ENCODE measurements around the gene PLK2.
A peak's percentile ranks its signal among the peaks of the same experiment; 100 is the strongest.

The PLK2 gene

DNA sequence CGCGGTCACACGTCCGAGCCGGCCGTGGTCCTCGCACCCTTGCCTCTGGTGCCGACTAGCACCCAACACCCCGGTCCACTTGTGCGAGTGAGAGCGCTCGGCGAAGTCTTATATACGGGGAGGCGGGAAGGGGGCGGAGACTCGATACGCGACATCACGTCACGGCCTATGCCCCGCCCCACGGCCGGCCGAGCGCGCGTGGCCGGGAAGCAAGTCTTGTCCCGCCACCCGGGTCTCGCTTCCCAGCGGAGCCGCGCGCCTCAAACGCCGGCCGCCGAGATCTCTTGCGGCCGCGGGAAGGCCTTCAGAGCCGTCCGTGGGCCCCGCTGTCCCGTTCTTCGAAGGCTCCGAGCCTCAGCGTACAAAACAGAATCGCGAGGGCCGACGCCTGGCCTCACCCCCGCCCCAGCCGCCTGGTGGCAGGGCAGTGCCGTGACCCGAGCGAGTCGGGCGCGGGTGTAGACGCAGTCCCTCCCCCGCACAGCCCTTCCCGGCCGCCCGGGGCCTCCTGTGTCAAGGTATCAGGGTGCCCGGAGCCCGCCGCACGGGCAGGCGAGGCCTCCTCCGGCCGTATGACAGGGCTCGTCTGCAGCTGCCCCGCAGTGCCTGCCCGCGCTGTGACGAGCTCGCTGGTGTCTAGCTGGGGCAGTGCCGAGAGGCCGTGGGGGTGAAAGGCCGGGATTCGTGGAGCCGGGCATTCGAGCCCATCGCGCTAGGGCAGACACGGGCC lies at the start of gene PLK2:
TSS of gene PLK2 (minus strand) at position 85 of the 730 bp plus-strand sequence. CDS start 127 bp downstream, outside the sequence.
- TF ChIP-seq, protein P1, sequence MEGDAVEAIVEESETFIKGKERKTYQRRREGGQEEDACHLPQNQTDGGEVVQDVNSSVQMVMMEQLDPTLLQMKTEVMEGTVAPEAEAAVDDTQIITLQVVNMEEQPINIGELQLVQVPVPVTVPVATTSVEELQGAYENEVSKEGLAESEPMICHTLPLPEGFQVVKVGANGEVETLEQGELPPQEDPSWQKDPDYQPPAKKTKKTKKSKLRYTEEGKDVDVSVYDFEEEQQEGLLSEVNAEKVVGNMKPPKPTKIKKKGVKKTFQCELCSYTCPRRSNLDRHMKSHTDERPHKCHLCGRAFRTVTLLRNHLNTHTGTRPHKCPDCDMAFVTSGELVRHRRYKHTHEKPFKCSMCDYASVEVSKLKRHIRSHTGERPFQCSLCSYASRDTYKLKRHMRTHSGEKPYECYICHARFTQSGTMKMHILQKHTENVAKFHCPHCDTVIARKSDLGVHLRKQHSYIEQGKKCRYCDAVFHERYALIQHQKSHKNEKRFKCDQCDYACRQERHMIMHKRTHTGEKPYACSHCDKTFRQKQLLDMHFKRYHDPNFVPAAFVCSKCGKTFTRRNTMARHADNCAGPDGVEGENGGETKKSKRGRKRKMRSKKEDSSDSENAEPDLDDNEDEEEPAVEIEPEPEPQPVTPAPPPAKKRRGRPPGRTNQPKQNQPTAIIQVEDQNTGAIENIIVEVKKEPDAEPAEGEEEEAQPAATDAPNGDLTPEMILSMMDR (IDR thresholded peaks at IDR 0.05; ENCODE audit: borderline replicate concordance, control extremely low read depth, extremely low read depth, insufficient read depth, missing control alignments): peak; percentile 25
- in situ Hi-C loops (cut with MboI; ENCODE audit: low sequenced_read_pairs, unreplicated experiment): loop anchor here (10.0 to 25.0 kb wide), 3 partner anchors 675 to 1165 kb away; no protein-coding TSS in a partner anchor
- peak; percentile 85 for DNase-seq (ENCODE audit: low spot score)

DNA sequence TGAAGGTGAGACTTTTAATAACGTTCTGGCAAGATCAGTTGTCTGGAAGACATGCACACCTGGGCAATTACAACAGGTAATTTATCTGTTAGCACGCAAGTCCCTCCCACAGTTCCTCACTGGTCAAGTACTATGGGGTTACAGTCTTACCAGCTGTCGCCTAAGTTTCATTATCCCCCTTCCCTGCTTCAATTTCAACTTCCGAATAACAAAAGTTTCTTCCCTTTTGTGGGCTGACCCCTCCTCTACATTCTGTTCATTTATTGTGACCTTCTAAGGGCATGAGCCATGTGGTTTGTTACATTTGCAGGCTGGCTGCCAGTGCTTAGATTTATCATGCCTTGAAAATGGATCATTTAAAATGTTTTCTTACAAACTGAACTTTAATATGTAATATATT lies 47.8 kb upstream of the PLK2 start:
- TF ChIP-seq, protein P1 (IDR thresholded peaks at IDR 0.05; ENCODE audit: borderline replicate concordance, control extremely low read depth, extremely low read depth, insufficient read depth, missing control alignments): no peak
- no peak for DNase-seq (ENCODE audit: low spot score)
- in situ Hi-C loops (cut with MboI; ENCODE audit: low sequenced_read_pairs, unreplicated experiment): no loop called here

DNA sequence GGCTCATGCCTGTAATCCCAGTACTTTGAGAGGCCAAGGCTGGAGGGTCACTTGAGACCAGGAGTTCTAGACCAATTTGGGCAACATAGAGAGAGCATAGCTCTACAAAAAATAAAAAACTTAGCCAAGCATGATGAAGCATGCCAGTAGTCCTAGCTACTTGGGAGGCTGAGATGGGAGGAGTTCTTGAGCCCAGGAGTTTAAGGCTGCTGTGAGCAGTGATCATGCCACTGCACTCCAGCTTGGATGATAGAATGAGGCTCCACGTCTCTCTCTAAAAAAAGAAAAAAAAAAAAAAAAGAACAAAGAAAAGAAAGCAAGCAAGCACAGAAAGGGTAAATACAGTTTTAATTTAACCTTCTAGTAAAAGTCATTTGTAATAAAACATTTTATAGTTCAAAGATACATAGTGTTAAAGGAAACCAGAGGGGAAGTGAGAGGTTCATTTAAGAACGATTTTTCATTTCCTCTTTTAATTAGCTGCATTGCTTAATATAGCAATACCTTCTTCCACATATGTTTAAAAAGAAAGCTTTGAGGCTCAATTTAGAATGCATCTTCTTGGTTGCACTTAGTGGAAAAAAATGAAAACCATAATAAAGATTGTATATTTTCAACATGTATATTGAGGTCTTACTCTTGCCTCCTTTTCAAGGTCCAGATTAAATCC lies 46.2 kb upstream of the PLK2 start:
- TF ChIP-seq, protein P1 (IDR thresholded peaks at IDR 0.05; ENCODE audit: borderline replicate concordance, control extremely low read depth, extremely low read depth, insufficient read depth, missing control alignments): no peak
- no peak for DNase-seq (ENCODE audit: low spot score)
- in situ Hi-C loops (cut with MboI; ENCODE audit: low sequenced_read_pairs, unreplicated experiment): no loop called here

DNA sequence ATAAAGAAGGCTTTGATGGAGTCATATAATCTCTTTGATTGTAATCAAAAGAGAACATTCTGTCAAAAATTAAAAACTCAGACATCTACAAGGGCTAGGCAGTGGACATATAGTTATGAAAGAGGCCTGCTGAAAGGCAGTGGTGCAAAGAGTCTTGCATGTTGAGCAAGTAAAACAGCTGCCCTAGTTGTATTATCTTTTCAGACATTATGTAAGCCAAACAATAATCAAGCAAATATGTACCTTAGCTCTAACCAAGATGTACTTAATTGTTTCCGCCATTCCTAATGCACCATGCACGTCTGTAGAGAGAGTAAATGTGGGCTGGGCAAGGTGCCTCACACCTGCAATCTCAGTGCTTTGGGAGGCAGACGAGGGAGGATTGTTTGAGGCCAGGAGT lies 45.6 kb upstream of the PLK2 start:
- TF ChIP-seq, protein P1 (IDR thresholded peaks at IDR 0.05; ENCODE audit: borderline replicate concordance, control extremely low read depth, extremely low read depth, insufficient read depth, missing control alignments): no peak
- in situ Hi-C loops (cut with MboI; ENCODE audit: low sequenced_read_pairs, unreplicated experiment): no loop called here
- no peak for DNase-seq (ENCODE audit: low spot score)

DNA sequence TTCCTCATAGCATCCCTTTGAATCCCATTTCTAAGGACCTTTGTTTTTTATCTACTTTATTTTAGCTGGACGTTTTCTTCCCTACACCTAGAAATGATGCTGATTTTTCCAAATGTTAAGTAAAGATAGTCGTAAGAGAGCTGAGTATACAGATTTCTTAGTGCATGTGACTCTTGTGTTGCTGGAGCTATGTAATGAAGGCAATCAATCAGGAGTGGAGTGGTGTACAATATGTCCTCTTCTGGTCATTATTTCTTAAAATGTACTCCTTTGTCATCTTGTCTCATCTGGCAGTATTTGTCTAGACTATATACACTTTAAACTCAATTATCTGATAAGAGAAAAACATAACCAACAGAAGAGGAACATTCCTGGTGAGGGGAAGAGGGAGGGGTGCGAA lies 44.9 kb upstream of the PLK2 start:
- in situ Hi-C loops (cut with MboI; ENCODE audit: low sequenced_read_pairs, unreplicated experiment): no loop called here
- DNase-seq (ENCODE audit: low spot score): no peak
- TF ChIP-seq, protein P1 (IDR thresholded peaks at IDR 0.05; ENCODE audit: borderline replicate concordance, control extremely low read depth, extremely low read depth, insufficient read depth, missing control alignments): no peak

DNA sequence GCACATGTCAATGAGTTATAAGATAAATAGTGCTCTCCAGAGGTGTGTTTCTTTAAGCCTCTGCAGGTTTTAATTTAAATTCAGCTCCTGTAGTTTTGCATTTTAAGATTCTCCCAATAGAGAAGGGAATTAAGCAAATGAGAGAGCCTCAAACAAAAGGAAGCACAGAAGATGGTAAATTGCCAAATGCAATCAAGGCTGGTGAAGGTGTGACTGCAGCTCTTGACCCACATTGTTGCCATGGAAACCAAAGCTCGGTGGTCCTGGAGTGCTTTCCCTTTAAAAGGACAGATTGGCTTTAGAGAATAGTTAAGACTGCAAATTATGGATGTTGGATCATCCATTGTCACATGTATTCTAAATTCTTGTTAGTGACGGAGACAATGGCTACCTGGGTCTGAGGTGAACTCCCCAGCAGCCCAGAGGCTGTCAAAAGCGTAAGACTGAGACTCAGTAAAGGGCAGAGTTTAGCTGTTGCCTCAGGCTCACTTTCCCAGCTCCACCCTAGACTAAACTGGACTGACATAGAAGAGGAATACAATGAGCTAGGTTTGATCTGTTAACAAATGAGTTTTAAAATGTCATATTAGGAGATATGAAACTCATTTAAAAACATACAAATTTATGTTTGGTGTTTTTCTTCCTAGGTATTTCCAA lies 43.6 kb upstream of the PLK2 start:
- DNase-seq (ENCODE audit: low spot score): no peak
- in situ Hi-C loops (cut with MboI; ENCODE audit: low sequenced_read_pairs, unreplicated experiment): no loop called here
- TF ChIP-seq, protein P1 (IDR thresholded peaks at IDR 0.05; ENCODE audit: borderline replicate concordance, control extremely low read depth, extremely low read depth, insufficient read depth, missing control alignments): no peak
